Measurements from ENCODE around the gene CDKN2A.

GRCh38 chr9:21964925-21965385 is 29.2 kb downstream of the CDKN2A start:
- TF ChIP-seq CTCF (IDR thresholded peaks at IDR 0.05) (no peak), POLR2A (IDR thresholded peaks at IDR 0.05) (no peak)
